Measurements from ENCODE around the gene PEX3.
"Not testable (repeated sequence)": the region's sequence is repeated elsewhere in the genome, so short reads cannot be mapped to it uniquely, and the experiment has no call there.

PEX3 gene

GRCh38 chr6:143449714-143450452 is 722 bp upstream of the PEX3 start:
- Histone ChIP-seq H3K4me3 (ENCODE audit: low read length) (peak overlapping the region; percentile 92), H3K4me1 (ENCODE audit: insufficient read depth, low read length) (no peaks in the 10 kb centered on the region; the same call in 1 of the 2 replicates), H3K9ac (ENCODE audit: low read depth, low read length) (peak overlapping the region; percentile 95), H3K27ac (ENCODE audit: low read length) (peak overlapping the region; percentile 19), H3K27me3 (ENCODE audit: insufficient read depth, low read length) (no peaks in the 10 kb centered on the region), H3K9me3 (ENCODE audit: insufficient read depth, low read depth, low read length) (no peaks in the 10 kb centered on the region), H3K36me3 (ENCODE audit: insufficient read depth, low read depth, low read length) (no peaks in the 10 kb centered on the region)

GRCh38 chr6:143451531-143451930 is 926 bp downstream of the PEX3 start:
- H3K9me3 ChIP-seq (ENCODE audit: insufficient read depth, low read depth, low read length), result no peaks in the 10 kb centered on the region
- H3K36me3 ChIP-seq (ENCODE audit: insufficient read depth, low read depth, low read length), result no peaks in the 10 kb centered on the region
- H3K27ac ChIP-seq (ENCODE audit: low read length), result no peak overlapping the region
- peak overlapping the region; percentile 92 for H3K4me3 ChIP-seq (ENCODE audit: low read length)
- no peaks in the 10 kb centered on the region; the same call in 1 of the 2 replicates for H3K4me1 ChIP-seq (ENCODE audit: insufficient read depth, low read length)
- peak overlapping the region; percentile 71 for H3K9ac ChIP-seq (ENCODE audit: low read depth, low read length)
- no peaks in the 10 kb centered on the region for H3K27me3 ChIP-seq (ENCODE audit: insufficient read depth, low read length)

GRCh38 chr6:143457563-143458359 is 7.2 kb downstream of the PEX3 start:
- H3K36me3 ChIP-seq (ENCODE audit: insufficient read depth, low read depth, low read length), result no peaks in the 10 kb centered on the region
- no peak overlapping the region for H3K9ac ChIP-seq (ENCODE audit: low read depth, low read length)
- no peak overlapping the region for H3K27ac ChIP-seq (ENCODE audit: low read length)
- H3K9me3 ChIP-seq (ENCODE audit: insufficient read depth, low read depth, low read length), result no peaks in the 10 kb centered on the region
- no peak overlapping the region for H3K4me3 ChIP-seq (ENCODE audit: low read length)
- no peaks in the 10 kb centered on the region for H3K4me1 ChIP-seq (ENCODE audit: insufficient read depth, low read length)
- no peaks in the 10 kb centered on the region for H3K27me3 ChIP-seq (ENCODE audit: insufficient read depth, low read length)

DNA sequence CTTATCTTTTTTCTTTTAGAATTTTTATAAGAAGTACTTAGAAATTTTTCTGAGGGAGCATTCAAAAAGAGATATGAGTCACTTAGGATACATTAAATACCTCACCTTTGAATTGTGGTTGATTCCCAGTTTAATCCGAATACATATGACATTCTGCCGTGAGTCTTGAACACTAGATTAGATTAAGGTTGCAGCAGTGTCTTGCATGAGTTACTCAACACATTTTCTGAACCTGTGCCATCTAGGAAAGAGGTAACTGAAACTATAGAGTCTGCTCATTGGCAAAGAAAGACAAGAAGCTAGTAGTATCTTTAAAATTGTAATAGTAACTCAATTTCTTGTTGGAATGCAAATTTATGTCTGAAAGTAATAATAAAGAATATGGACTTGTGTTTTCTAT is 14.9 kb downstream of the PEX3 start:
- H3K4me1 ChIP-seq (ENCODE audit: insufficient read depth, low read length), result no peaks in the 10 kb centered on the region
- H3K4me3 ChIP-seq (ENCODE audit: low read length), result no peak overlapping the region
- no peak overlapping the region for H3K27ac ChIP-seq (ENCODE audit: low read length)

DNA sequence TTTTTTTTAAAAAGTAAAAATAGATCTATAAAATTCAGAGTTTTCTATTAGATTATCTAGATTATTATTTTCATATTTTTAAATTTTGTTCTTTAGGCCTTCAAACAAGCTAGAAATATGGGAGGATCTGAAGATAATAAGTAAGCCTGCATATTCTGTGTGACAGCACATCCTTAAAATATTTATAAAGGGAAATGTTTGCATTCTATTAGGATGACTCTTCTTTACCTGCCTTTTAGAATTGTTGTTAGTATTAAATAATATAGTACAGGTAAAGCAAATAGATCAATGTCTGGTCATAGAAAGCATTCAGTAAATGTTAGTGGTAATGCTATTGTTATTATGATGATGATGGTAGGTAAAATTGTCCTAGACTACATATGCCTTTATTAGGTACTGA is 17.4 kb downstream of the PEX3 start:
- H3K9me3 ChIP-seq (ENCODE audit: insufficient read depth, low read depth, low read length), result no peaks in the 10 kb centered on the region
- H3K27ac ChIP-seq (ENCODE audit: low read length), result no peak overlapping the region
- no peak overlapping the region for H3K9ac ChIP-seq (ENCODE audit: low read depth, low read length)
- H3K27me3 ChIP-seq (ENCODE audit: insufficient read depth, low read length), result no peaks in the 10 kb centered on the region
- H3K36me3 ChIP-seq (ENCODE audit: insufficient read depth, low read depth, low read length), result peaks cover 8% of the 10 kb centered on the region
- no peaks in the 10 kb centered on the region for H3K4me1 ChIP-seq (ENCODE audit: insufficient read depth, low read length)
- H3K4me3 ChIP-seq (ENCODE audit: low read length), result no peak overlapping the region

More for the DNA sequence above, 14.9 kb downstream of the PEX3 start:
- Histone ChIP-seq H3K9me3 (ENCODE audit: insufficient read depth, low read depth, low read length) (no peaks in the 10 kb centered on the region), H3K9ac (ENCODE audit: low read depth, low read length) (no peak overlapping the region), H3K36me3 (ENCODE audit: insufficient read depth, low read depth, low read length) (peaks cover 8% of the 10 kb centered on the region), H3K27me3 (ENCODE audit: insufficient read depth, low read length) (no peaks in the 10 kb centered on the region)

GRCh38 chr6:143468823-143469222 is 18.2 kb downstream of the PEX3 start:
- H3K27ac ChIP-seq (ENCODE audit: low read length); H3K36me3 ChIP-seq (ENCODE audit: insufficient read depth, low read depth, low read length); H3K4me1 ChIP-seq (ENCODE audit: insufficient read depth, low read length); H3K9me3 ChIP-seq (ENCODE audit: insufficient read depth, low read depth, low read length); H3K27me3 ChIP-seq (ENCODE audit: insufficient read depth, low read length); H3K9ac ChIP-seq (ENCODE audit: low read depth, low read length); H3K4me3 ChIP-seq (ENCODE audit: low read length): not testable (repeated sequence)

GRCh38 chr6:143471822-143472221 is 21.2 kb downstream of the PEX3 start:
- H3K27ac ChIP-seq (ENCODE audit: low read length), result no peak overlapping the region
- H3K36me3 ChIP-seq (ENCODE audit: insufficient read depth, low read depth, low read length), result 0 out of 2 replicates have a peak, but pooled peaks cover 3% of the 10 kb centered on the region
- no peak overlapping the region for H3K4me3 ChIP-seq (ENCODE audit: low read length)
- no peaks in the 10 kb centered on the region for H3K9me3 ChIP-seq (ENCODE audit: insufficient read depth, low read depth, low read length)
- H3K27me3 ChIP-seq (ENCODE audit: insufficient read depth, low read length), result no peaks in the 10 kb centered on the region
- H3K4me1 ChIP-seq (ENCODE audit: insufficient read depth, low read length), result no peaks in the 10 kb centered on the region
- no peak overlapping the region for H3K9ac ChIP-seq (ENCODE audit: low read depth, low read length)

DNA sequence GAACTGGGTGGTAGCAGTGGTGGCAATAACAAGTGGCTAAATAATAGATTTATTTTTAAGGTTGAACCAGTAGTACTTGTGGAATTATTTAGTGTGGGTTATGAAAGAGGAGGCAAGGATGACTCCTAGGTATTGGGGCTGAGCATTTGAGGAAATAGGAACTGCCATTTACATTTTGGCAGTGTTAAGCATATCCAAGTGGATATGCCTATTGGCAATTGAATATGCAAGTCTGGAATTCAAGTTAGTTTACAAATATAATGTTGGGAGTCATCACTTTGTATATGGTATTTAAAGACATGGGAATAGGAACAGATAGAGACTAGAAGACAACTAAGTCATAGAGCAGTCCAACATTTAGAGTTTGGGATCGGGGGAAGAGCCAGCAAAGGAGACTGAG is 25.9 kb downstream of the PEX3 start:
- no peaks in the 10 kb centered on the region for H3K4me1 ChIP-seq (ENCODE audit: insufficient read depth, low read length)
- H3K36me3 ChIP-seq (ENCODE audit: insufficient read depth, low read depth, low read length), result 0 out of 2 replicates have a peak, but pooled peaks cover 3% of the 10 kb centered on the region
- no peaks in the 10 kb centered on the region for H3K9me3 ChIP-seq (ENCODE audit: insufficient read depth, low read depth, low read length)
- no peak overlapping the region for H3K4me3 ChIP-seq (ENCODE audit: low read length)
- no peaks in the 10 kb centered on the region for H3K27me3 ChIP-seq (ENCODE audit: insufficient read depth, low read length)
- H3K27ac ChIP-seq (ENCODE audit: low read length), result no peak overlapping the region
- H3K9ac ChIP-seq (ENCODE audit: low read depth, low read length), result no peak overlapping the region

- H3K4me1 ChIP-seq (ENCODE audit: insufficient read depth, low read length), result no peaks in the 10 kb centered on the region
- no peaks in the 10 kb centered on the region for H3K27me3 ChIP-seq (ENCODE audit: insufficient read depth, low read length)
- H3K9me3 ChIP-seq (ENCODE audit: insufficient read depth, low read depth, low read length), result no peaks in the 10 kb centered on the region
- H3K4me3 ChIP-seq (ENCODE audit: low read length), result no peak overlapping the region
- 0 out of 2 replicates have a peak, but pooled peaks cover 3% of the 10 kb centered on the region for H3K36me3 ChIP-seq (ENCODE audit: insufficient read depth, low read depth, low read length)
- H3K27ac ChIP-seq (ENCODE audit: low read length), result no peak overlapping the region
- no peak overlapping the region for H3K9ac ChIP-seq (ENCODE audit: low read depth, low read length)
Observed at GRCh38 chr6:143478479-143479062, 28.0 kb downstream of the PEX3 start.

GRCh38 chr6:143482593-143482992 is 32.0 kb downstream of the PEX3 start:
- H3K27me3 ChIP-seq (ENCODE audit: insufficient read depth, low read length), result no peaks in the 10 kb centered on the region
- H3K9me3 ChIP-seq (ENCODE audit: insufficient read depth, low read depth, low read length), result no peaks in the 10 kb centered on the region
- H3K36me3 ChIP-seq (ENCODE audit: insufficient read depth, low read depth, low read length), result no peaks in the 10 kb centered on the region
- no peak overlapping the region for H3K4me3 ChIP-seq (ENCODE audit: low read length)
- H3K4me1 ChIP-seq (ENCODE audit: insufficient read depth, low read length), result no peaks in the 10 kb centered on the region
- no peak overlapping the region for H3K27ac ChIP-seq (ENCODE audit: low read length)
- H3K9ac ChIP-seq (ENCODE audit: low read depth, low read length), result no peak overlapping the region

GRCh38 chr6:143485967-143486366 is 35.4 kb downstream of the PEX3 start:
- H3K9me3 ChIP-seq (ENCODE audit: insufficient read depth, low read depth, low read length), result no peaks in the 10 kb centered on the region
- H3K27ac ChIP-seq (ENCODE audit: low read length), result no peak overlapping the region
- no peaks in the 10 kb centered on the region for H3K4me1 ChIP-seq (ENCODE audit: insufficient read depth, low read length)
- no peak overlapping the region for H3K9ac ChIP-seq (ENCODE audit: low read depth, low read length)
- no peak overlapping the region for H3K4me3 ChIP-seq (ENCODE audit: low read length)
- no peaks in the 10 kb centered on the region for H3K27me3 ChIP-seq (ENCODE audit: insufficient read depth, low read length)
- H3K36me3 ChIP-seq (ENCODE audit: insufficient read depth, low read depth, low read length), result no peaks in the 10 kb centered on the region

Data from iPS-20b (cell line).